T-helper 2 cell treated with Interferon-gamma antibody and Interleukin-4, amounts not matched to agents 5 μg/mL and 100 μg/mL, for 36 hours (primary cell): ENCODE data around the gene CTDSPL.
"Not testable (repeated sequence)": the region's sequence is repeated elsewhere in the genome, so short reads cannot be mapped to it uniquely, and the experiment has no call there.

ENCODE experiments used
- DNase-seq: peaks from one replicate; pipeline ENCODE4 v3.0.0; 2021; ENCODE audit warnings: low spot score
- H3K27ac Mint-ChIP-seq: one replicate; pipeline ENCODE4 v1.8.0; 2021; ENCODE audit warnings: mild to moderate bottlenecking, mixed read lengths
- H3K27me3 Mint-ChIP-seq: one replicate; pipeline ENCODE4 v1.8.0; 2021; ENCODE audit warnings: low read depth, mixed read lengths
- H3K36me3 Mint-ChIP-seq: one replicate; pipeline ENCODE4 v1.8.0; 2021; ENCODE audit warnings: low read depth, mixed read lengths
- H3K4me1 Mint-ChIP-seq: one replicate; pipeline ENCODE4 v1.8.0; 2021; ENCODE audit warnings: low read depth, mixed read lengths
- H3K4me3 Mint-ChIP-seq: one replicate; pipeline ENCODE4 v1.8.0; 2022; ENCODE audit warnings: mild to moderate bottlenecking, moderate library complexity, mixed read lengths
- H3K9me3 Mint-ChIP-seq: one replicate; pipeline ENCODE4 v1.8.0; 2021; ENCODE audit warnings: mixed read lengths

Gene CTDSPL, protein sequence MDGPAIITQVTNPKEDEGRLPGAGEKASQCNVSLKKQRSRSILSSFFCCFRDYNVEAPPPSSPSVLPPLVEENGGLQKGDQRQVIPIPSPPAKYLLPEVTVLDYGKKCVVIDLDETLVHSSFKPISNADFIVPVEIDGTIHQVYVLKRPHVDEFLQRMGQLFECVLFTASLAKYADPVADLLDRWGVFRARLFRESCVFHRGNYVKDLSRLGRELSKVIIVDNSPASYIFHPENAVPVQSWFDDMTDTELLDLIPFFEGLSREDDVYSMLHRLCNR

DNA sequence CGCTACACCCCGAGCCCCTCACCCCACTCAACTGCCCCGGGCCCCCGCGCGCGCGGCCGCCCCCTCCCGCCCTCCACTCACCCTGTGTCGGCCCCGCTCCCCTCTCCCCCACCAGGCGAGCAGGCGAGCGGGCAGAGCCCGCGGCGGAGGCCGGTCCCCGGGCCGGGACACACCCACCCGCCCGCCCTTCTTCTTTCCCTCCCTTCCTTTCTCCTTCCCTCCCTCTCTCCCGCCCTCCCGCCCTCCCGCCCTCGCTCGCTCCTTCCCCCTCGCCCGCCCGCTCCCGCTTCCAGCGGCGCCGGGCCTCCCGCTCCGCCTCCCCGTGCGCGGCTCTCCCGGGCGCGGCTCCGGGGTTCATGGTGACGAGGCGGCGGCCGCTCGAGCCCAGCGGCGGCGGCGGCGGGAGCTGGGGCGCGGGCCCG, at the start of gene CTDSPL:
Gene CTDSPL, plus strand, starts transcription at position 261 of the 422 bp plus-strand sequence. CDS start 320 bp downstream, outside the sequence.
- H3K27me3 Mint-ChIP-seq: peaks cover 15% of the 10 kb centered on the region
- peaks cover 31% of the 10 kb centered on the region for H3K4me1 Mint-ChIP-seq
- H3K27ac Mint-ChIP-seq: peak within 1 kb of the TSS; percentile 81
- H3K9me3 Mint-ChIP-seq: no peaks in the 10 kb centered on the region
- H3K36me3 Mint-ChIP-seq: no peaks in the 10 kb centered on the region
- DNase-seq: no peak
- peak within 1 kb of the TSS; percentile 88 for H3K4me3 Mint-ChIP-seq

DNA sequence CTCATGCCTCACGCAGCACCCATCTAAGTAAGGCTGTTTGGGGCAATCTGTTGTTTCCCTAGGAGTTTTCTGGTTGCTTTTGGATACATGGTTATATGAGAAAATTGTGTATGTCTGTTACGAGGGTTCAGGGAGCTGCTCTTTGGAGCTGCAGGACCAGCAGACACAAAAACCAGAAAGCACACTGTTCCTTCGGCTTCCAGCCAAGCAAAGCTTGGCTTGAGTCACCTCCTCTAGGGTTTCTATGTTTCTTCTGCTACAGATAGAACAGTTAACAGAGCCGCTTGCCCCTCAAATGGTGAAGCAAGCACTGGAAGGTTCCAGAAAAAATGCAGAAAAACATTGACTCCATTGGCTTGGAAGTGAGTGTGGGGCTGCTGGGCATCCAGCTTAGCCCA, 49.2 kb upstream of the CTDSPL start:
- H3K4me3 Mint-ChIP-seq: no peak overlapping the region
- H3K4me1 Mint-ChIP-seq: no peaks in the 10 kb centered on the region
- H3K27ac Mint-ChIP-seq: no peak overlapping the region
- H3K9me3 Mint-ChIP-seq: no peaks in the 10 kb centered on the region
- no peak for DNase-seq
- no peaks in the 10 kb centered on the region for H3K36me3 Mint-ChIP-seq
- H3K27me3 Mint-ChIP-seq: no peaks in the 10 kb centered on the region

DNA sequence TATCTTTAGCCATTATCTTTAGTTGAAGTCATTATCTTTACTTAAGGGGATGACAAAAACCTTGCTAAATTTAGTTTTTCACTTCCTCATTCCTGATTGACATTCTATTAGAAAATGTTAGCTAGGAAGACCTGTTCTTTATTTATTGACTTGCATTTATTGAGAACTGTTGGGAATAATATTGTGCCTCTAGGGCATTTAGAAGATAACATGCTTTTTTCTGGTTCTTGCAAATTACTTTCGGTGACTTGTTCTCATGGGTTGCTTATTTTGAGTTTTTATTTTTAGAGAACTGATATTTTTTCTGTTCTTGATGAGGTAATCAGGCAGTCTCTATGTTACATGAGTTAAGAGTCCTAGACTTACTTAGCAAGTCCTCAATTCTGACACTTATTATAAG, 48.3 kb upstream of the CTDSPL start:
- no peak overlapping the region for H3K4me3 Mint-ChIP-seq
- H3K4me1 Mint-ChIP-seq: no peaks in the 10 kb centered on the region
- H3K27me3 Mint-ChIP-seq: no peaks in the 10 kb centered on the region
- no peaks in the 10 kb centered on the region for H3K9me3 Mint-ChIP-seq
- DNase-seq: no peak
- no peak overlapping the region for H3K27ac Mint-ChIP-seq
- H3K36me3 Mint-ChIP-seq: no peaks in the 10 kb centered on the region

DNA sequence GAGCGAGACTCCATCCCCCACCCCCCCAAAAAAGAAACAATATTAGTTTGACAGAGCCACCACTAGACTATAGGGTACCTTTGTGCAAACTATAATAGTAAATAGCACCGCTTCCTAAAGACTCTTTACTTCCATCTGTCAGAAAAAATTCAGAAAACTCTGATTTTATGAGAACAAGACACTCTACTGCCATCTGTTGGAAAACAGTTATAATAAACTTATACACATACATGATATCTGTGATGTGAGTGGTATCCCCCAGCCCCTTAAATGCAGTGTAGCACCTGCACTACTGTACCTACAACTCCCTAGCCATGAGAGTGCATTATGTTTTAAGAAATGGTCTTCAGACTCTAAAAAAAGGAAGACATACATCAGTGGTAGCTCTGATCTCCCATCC, 47.1 kb upstream of the CTDSPL start:
- Mint-ChIP-seq H3K36me3 (no peaks in the 10 kb centered on the region), H3K4me3 (no peak overlapping the region), H3K27me3 (no peaks in the 10 kb centered on the region), H3K9me3 (no peaks in the 10 kb centered on the region), H3K4me1 (no peaks in the 10 kb centered on the region), H3K27ac (no peak overlapping the region)
- DNase-seq: no peak

DNA sequence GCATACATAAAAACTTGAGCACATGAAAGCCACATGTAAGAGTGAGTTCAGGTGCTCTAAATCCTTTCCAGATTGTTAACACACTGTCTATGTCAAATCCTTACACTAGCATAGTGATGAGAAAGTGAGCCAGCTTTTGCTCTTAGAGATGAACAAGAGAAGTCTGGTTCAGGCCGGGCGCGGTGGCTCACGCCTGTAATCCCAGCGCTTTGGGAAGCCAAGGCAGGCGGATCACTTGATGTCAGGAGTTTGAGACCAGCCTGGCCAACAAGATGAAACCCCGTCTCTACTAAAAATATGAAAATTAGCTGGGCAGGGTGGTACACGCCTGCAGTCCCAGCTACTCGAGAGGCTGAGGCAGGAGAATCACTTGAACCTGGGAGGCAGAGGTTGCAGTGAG, 46.5 kb upstream of the CTDSPL start:
- not testable (repeated sequence) for H3K9me3 Mint-ChIP-seq, H3K27ac Mint-ChIP-seq, H3K4me3 Mint-ChIP-seq, H3K27me3 Mint-ChIP-seq, DNase-seq, H3K4me1 Mint-ChIP-seq, H3K36me3 Mint-ChIP-seq

DNA sequence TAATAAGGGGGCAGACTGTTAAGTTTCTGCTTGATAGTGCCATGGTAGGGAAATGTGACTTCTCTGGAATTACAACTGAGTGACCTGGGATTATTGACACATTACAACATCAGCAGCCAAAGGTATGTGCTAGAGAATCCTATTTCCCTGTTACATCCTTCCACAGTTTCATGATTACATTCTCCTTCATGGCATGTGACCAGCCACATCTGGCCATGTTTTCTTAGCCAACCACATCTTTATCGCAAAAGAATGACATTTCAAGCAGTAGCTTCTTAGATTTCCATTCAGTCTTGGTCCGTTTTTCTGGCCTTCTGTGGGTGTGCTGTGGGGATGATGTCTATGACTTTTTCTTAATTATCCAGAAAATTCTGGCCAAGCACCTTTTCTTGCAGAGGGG, 45.4 kb upstream of the CTDSPL start:
- DNase-seq: no peak
- H3K36me3 Mint-ChIP-seq: no peaks in the 10 kb centered on the region
- no peaks in the 10 kb centered on the region for H3K27me3 Mint-ChIP-seq
- no peak overlapping the region for H3K4me3 Mint-ChIP-seq
- H3K27ac Mint-ChIP-seq: no peak overlapping the region
- no peaks in the 10 kb centered on the region for H3K9me3 Mint-ChIP-seq
- H3K4me1 Mint-ChIP-seq: no peaks in the 10 kb centered on the region

DNA sequence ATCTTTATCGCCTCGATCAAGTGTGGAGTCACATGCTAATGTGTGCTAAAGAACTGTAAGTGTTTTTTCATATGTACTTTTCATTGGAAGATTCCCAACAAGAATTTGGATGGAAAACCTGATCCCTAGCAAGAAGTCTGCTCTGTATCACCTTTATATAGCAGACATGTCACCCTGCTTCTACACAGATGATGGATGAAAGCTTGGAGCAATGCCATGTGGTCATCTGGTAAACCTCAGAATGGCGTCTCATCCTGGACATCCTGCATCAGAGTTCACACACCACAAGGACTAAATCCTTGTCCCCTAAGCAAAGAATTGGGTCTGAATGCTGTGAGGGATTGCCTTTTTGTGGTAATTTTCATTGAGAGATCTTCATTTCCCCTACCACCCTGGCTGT, 42.1 kb upstream of the CTDSPL start:
- DNase-seq: no peak
- Mint-ChIP-seq H3K36me3 (no peaks in the 10 kb centered on the region), H3K27me3 (no peaks in the 10 kb centered on the region), H3K27ac (no peak overlapping the region), H3K4me3 (no peak overlapping the region), H3K4me1 (no peaks in the 10 kb centered on the region), H3K9me3 (no peaks in the 10 kb centered on the region)

DNA sequence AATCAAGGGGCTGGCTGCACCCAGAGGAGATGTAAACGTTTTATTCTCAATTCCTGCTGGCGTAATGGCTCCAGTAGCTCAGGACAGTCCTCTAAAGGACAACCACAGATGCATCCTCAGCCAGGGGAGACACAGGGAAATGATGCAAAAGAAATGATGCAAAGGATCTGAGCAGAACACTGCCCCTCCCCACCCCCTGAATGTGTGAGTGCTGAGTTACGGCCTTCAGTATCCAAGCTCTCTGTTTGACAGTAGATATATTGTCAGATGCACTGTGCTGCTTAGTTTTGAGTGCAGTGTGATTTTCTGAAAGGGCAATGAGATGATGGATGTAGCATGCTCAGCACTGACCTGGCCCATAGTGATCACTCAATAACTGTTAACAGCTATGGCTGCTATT, 41.4 kb upstream of the CTDSPL start:
- no peak for DNase-seq
- Mint-ChIP-seq H3K36me3 (no peaks in the 10 kb centered on the region), H3K4me1 (no peaks in the 10 kb centered on the region), H3K27me3 (no peaks in the 10 kb centered on the region), H3K9me3 (no peaks in the 10 kb centered on the region), H3K4me3 (no peak overlapping the region), H3K27ac (no peak overlapping the region)

DNA sequence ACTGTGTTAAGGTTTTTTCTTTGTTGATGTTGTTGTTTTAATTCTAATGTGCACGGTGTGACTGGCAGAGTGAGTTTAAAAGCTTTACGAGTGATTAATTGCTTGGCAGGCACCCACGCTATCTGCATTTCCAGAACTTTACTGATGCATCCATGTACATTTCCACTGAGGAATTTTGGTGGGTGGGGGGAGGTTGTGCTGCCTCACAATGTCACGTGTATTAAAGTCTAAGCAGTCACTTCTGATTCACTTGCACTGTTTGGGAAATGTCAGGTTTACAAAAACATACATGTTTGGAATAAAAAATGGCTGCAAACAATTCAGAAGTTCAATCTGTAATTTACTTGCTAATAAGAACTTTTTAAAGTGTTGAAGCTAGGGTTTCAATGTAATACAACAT, 38.5 kb upstream of the CTDSPL start:
- Mint-ChIP-seq H3K27me3 (peaks cover 6% of the 10 kb centered on the region), H3K27ac (no peak overlapping the region), H3K4me1 (no peaks in the 10 kb centered on the region), H3K9me3 (no peaks in the 10 kb centered on the region), H3K4me3 (no peak overlapping the region), H3K36me3 (no peaks in the 10 kb centered on the region)
- DNase-seq: no peak

DNA sequence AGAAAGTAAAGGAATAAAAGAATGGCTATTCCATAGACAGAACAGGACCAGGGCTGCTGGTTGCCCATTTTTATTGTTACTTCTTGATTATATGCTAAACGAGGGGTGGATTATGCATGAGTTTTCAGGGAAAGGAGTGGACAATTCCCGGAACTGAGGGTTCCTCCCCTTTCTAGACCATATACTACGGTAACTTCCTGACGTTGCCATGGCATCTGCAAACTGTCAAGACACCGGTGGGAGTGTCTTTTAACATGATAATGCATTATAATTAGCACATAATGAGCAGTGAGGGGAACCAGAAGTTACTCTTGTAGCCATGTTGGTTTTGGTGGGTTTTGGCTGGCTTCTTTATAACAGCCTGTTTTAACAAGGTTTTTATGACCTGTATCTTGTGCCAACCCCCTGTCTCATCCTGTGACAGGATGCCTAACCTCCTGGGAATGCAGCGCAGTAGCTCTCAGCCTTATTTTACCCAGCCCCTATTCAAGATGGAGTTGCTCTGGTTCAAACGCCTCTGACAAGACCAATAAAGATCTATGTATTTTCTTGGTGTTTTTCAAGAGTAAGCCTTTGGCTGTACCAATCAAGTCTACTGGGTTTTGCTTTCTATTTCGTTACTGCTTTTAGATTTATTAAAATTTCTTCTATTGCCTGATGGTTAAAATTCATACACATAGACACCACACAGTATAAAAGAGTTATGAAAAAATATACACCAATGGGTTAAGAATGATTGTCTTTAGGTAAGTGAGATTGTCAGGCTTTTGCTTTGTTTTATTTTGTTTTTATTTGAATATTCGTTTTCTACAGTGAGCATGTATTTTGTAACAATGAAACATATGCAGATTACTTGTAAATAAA, 37.4 kb upstream of the CTDSPL start:
- no peaks in the 10 kb centered on the region for H3K4me1 Mint-ChIP-seq

DNA sequence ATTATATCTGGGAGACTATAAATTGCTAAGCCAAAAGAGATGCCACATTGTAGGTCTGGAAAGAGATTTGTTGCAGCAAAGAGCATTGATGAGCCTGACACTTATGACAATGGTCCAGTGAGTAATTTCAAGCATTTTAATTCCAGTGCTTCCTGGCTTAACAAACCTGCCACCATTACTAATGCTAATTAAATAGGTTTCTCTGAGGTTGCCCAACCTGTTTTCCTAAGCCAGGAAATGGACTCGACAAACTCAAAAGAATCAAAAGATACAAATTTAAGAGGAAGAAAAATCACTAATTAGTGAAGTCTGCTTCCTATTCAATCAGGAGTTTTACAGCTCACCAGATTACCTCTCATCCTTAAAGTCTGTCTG, 36.7 kb upstream of the CTDSPL start:
- H3K9me3 Mint-ChIP-seq: no peaks in the 10 kb centered on the region
- H3K36me3 Mint-ChIP-seq: no peaks in the 10 kb centered on the region
- H3K27me3 Mint-ChIP-seq: peaks cover 7% of the 10 kb centered on the region
- no peaks in the 10 kb centered on the region for H3K4me1 Mint-ChIP-seq
- H3K4me3 Mint-ChIP-seq: no peak overlapping the region
- DNase-seq: no peak
- no peak overlapping the region for H3K27ac Mint-ChIP-seq

More for the DNA sequence above, 37.4 kb upstream of the CTDSPL start:
- Mint-ChIP-seq H3K27me3 (peaks cover 7% of the 10 kb centered on the region), H3K27ac (no peak overlapping the region), H3K9me3 (no peaks in the 10 kb centered on the region), H3K4me3 (no peak overlapping the region), H3K36me3 (no peaks in the 10 kb centered on the region)
- no peak for DNase-seq

DNA sequence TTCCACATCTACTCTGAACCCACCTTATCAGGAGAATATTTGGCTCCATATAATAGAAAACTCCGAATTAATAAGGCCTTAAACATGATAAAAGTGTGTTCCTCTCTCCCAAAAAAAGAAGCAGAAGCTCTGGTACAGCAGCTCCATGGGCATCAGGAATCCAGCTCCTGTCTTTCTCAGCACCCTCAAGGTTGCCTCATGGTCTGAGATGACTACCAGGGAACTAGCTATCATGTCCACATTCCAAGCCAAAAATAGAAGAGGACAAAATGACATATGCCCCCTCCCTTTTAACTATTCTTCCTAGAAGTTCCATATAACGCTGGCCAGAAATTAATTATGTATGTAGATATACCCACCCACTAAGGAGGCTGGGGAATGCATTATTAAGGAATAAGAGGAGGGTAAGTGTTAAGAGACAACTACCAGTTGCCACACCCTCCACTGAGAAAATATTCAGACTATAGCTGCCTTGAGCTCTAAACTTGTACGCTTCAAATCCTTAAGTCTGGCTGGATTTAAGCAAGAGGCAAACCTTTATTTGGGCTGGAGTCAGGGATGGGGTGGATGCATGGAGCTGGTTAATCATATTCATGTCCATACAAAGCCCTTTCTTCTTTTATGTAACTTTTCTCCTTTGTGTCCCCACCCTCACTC, 35.8 kb upstream of the CTDSPL start:
- H3K36me3 Mint-ChIP-seq: no peaks in the 10 kb centered on the region
- no peak for DNase-seq
- no peaks in the 10 kb centered on the region for H3K9me3 Mint-ChIP-seq

DNA sequence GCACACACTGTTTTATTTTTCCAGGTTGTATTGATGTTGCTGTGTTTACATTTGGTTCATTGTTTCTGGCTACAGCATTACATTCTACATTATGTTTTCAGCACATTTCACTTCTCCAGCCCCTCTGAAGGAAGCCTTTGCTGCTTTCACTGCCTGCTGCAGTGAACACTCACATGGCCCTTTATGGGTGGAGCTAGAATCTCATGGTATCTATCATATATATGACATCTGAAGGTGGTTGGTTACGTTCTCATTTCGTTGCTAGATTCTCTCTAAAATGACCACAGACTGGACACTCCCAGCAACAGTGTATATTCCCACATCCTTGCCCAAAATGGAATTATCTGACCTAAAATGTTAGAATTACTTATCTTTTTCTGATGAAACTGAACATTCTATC, 35.2 kb upstream of the CTDSPL start:
- no peaks in the 10 kb centered on the region for H3K36me3 Mint-ChIP-seq
- H3K4me3 Mint-ChIP-seq: no peak overlapping the region
- no peaks in the 10 kb centered on the region for H3K4me1 Mint-ChIP-seq
- no peaks in the 10 kb centered on the region for H3K9me3 Mint-ChIP-seq
- H3K27me3 Mint-ChIP-seq: peaks cover 7% of the 10 kb centered on the region
- no peak overlapping the region for H3K27ac Mint-ChIP-seq
- no peak for DNase-seq

More for the DNA sequence above, 35.8 kb upstream of the CTDSPL start:
- no peaks in the 10 kb centered on the region for H3K4me1 Mint-ChIP-seq
- no peak overlapping the region for H3K27ac Mint-ChIP-seq
- H3K27me3 Mint-ChIP-seq: peaks cover 7% of the 10 kb centered on the region
- no peak overlapping the region for H3K4me3 Mint-ChIP-seq

DNA sequence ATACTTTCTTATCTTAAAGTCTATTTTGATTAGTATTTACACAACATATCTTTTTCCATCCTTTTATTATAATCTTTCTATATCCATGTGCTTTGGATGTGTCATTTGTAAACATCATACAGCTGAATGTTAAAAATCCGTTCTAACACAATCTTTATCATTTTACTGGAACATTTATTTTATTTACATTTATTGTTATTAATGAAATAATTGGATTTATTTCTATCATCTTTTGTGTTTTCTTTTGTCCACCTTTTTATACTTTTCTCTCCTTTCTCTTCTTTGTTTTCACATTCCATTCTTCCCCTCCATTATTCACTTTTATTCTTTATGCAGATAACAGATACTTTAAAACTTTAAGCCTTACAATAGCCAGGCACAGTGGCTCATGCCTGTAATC, 34.7 kb upstream of the CTDSPL start:
- no peaks in the 10 kb centered on the region for H3K36me3 Mint-ChIP-seq
- no peak for DNase-seq
- no peaks in the 10 kb centered on the region for H3K4me1 Mint-ChIP-seq
- no peak overlapping the region for H3K4me3 Mint-ChIP-seq
- H3K27ac Mint-ChIP-seq: no peak overlapping the region
- peaks cover 7% of the 10 kb centered on the region for H3K27me3 Mint-ChIP-seq
- no peaks in the 10 kb centered on the region for H3K9me3 Mint-ChIP-seq
